Vagina (tissue), 2 donors: Measurements from ENCODE around the gene CENPF. TPM values are rescaled to one million over a fixed set of nuclear protein-coding genes. Genes with fewer than 3 reads are reported as not detected.

Experiments
- DNase-seq, 2 donors: peaks; one replicate each; pipeline ENCODE4 v3.0.0-alpha.2; 2017; ENCODE audit errors: extremely low spot score in 2 of 2
- H3K27ac ChIP-seq: fragments of 200-600 bp; sonication (generic); one replicate; pipeline ENCODE4 v1.5.1; 2019
- H3K27me3 ChIP-seq: fragments of 200-600 bp; sonication (generic); one replicate; pipeline ENCODE4 v1.5.1; 2019
- H3K36me3 ChIP-seq, 2 donors: fragments of 200-600 bp; sonication (generic); one replicate each; pipeline ENCODE4 v1.5.1; 2017 to 2019
- H3K4me1 ChIP-seq: fragments of 200-600 bp; sonication (generic); one replicate; pipeline ENCODE4 v1.5.1; 2019
- H3K4me3 ChIP-seq, 2 donors: fragments of 200-600 bp; sonication (generic); 1 replicate in 1 of 2; 2 replicates in 1 of 2; pipeline ENCODE4 v1.5.1; 2016 to 2019
- H3K9me3 ChIP-seq: fragments of 200-600 bp; sonication (generic); one replicate; pipeline ENCODE4 v1.5.1; 2019
- CTCF ChIP-seq, 3 experiments: fragments of 450-650 bp in 2 of 3; fragments of 200-600 bp in 1 of 3; sonication (generic) in 1 of 3; IDR thresholded peaks; one replicate each; pipeline ENCODE4 v1.5.1; 2017 to 2019; ENCODE audit warnings: antibody characterized with exemption in 3 of 3, mild to moderate bottlenecking in 2 of 3, moderate library complexity in 2 of 3
- POLR2A ChIP-seq, 2 donors: fragments of 450-650 bp; IDR thresholded peaks; one replicate each; pipeline ENCODE4 v1.6.1; 2017; ENCODE audit warnings: antibody characterized with exemption in 2 of 2, mild to moderate bottlenecking in 2 of 2, moderate library complexity in 2 of 2
- POLR2AphosphoS5 ChIP-seq, 2 donors: sonication (generic); formaldehyde crosslinking; IDR thresholded peaks; one replicate each; pipeline ENCODE4 v1.9.0; 2017; ENCODE audit warnings: antibody characterized with exemption in 2 of 2, mild to moderate bottlenecking in 2 of 2, low read depth in 1 of 2; ENCODE audit not compliant: insufficient read depth in 1 of 2
- intact Hi-C: fragments of 100-400 bp; cut with DNase I; formaldehyde crosslinking; loops from one replicate; pipeline ENCODE4 v1.15.1; 2023
- total RNA-seq: library from RNA; depleted of rRNA; stranded (reverse); fragments of >200 nt; gene quantifications from one replicate; pipeline ENCODE4 v1.2.3, GENCODE V29; 2016

CENPF gene
- total RNA-seq, 1 donor from 2014 or later, result 6.4 TPM

- Histone ChIP-seq H3K27ac (no peak overlapping the region), H3K27me3 (no peaks in the 10 kb centered on the region), H3K4me3 (no peak overlapping the region), H3K9me3 (no peaks in the 10 kb centered on the region), H3K4me1 (no peaks in the 10 kb centered on the region), H3K36me3 (no peaks in the 10 kb centered on the region)
- no peak for DNase-seq
- TF ChIP-seq POLR2A (IDR thresholded peaks at IDR 0.05) (no peak), CTCF (IDR thresholded peaks at IDR 0.05) (no peak), POLR2AphosphoS5 (IDR thresholded peaks at IDR 0.05; ENCODE audit: insufficient read depth in 1 of 2, low read depth in 1 of 2) (no peak)
- intact Hi-C loops, result no loop called here
Measured at GRCh38 chr1:214645712-214646111, 42.7 kb downstream of the CENPF start.

GRCh38 chr1:214648801-214649200, 45.8 kb downstream of the CENPF start:
- Histone ChIP-seq H3K4me3 (no peak overlapping the region), H3K4me1 (no peaks in the 10 kb centered on the region), H3K36me3 (no peaks in the 10 kb centered on the region), H3K27me3 (no peaks in the 10 kb centered on the region), H3K9me3 (no peaks in the 10 kb centered on the region), H3K27ac (no peak overlapping the region)
- DNase-seq, result no peak
- intact Hi-C loops, result no loop called here
- no peak for TF ChIP-seq POLR2A (IDR thresholded peaks at IDR 0.05)
- no peak for TF ChIP-seq CTCF (IDR thresholded peaks at IDR 0.05)
- TF ChIP-seq POLR2AphosphoS5 (IDR thresholded peaks at IDR 0.05; ENCODE audit: insufficient read depth in 1 of 2, low read depth in 1 of 2), result no peak

- TF ChIP-seq POLR2AphosphoS5 (IDR thresholded peaks at IDR 0.05; ENCODE audit: insufficient read depth in 1 of 2, low read depth in 1 of 2) (no peak), CTCF (IDR thresholded peaks at IDR 0.05) (no peak), POLR2A (IDR thresholded peaks at IDR 0.05) (no peak)
- intact Hi-C loops, result no loop called here
Measured at GRCh38 chr1:214649607-214650006, 46.6 kb downstream of the CENPF start.

GRCh38 chr1:214650664-214651063, 47.7 kb downstream of the CENPF start:
- no peaks in the 10 kb centered on the region for H3K27me3 ChIP-seq
- intact Hi-C loops, result no loop called here
- H3K36me3 ChIP-seq, result no peaks in the 10 kb centered on the region
- DNase-seq, result no peak
- no peaks in the 10 kb centered on the region for H3K9me3 ChIP-seq
- H3K27ac ChIP-seq, result no peak overlapping the region
- no peak for TF ChIP-seq POLR2A (IDR thresholded peaks at IDR 0.05)
- TF ChIP-seq POLR2AphosphoS5 (IDR thresholded peaks at IDR 0.05; ENCODE audit: insufficient read depth in 1 of 2, low read depth in 1 of 2), result no peak
- TF ChIP-seq CTCF (IDR thresholded peaks at IDR 0.05), result no peak
- no peak overlapping the region for H3K4me3 ChIP-seq
- no peaks in the 10 kb centered on the region for H3K4me1 ChIP-seq

More at GRCh38 chr1:214649607-214650006, 46.6 kb downstream of the CENPF start:
- Histone ChIP-seq H3K27me3 (no peaks in the 10 kb centered on the region), H3K36me3 (no peaks in the 10 kb centered on the region), H3K4me3 (no peak overlapping the region), H3K9me3 (no peaks in the 10 kb centered on the region), H3K27ac (no peak overlapping the region), H3K4me1 (no peaks in the 10 kb centered on the region)
- DNase-seq, result no peak

- Histone ChIP-seq H3K36me3 (no peaks in the 10 kb centered on the region), H3K4me3 (no peak overlapping the region), H3K4me1 (no peaks in the 10 kb centered on the region), H3K27ac (no peak overlapping the region), H3K9me3 (no peaks in the 10 kb centered on the region), H3K27me3 (no peaks in the 10 kb centered on the region)
- no peak for TF ChIP-seq CTCF (IDR thresholded peaks at IDR 0.05)
- no peak for TF ChIP-seq POLR2AphosphoS5 (IDR thresholded peaks at IDR 0.05; ENCODE audit: insufficient read depth in 1 of 2, low read depth in 1 of 2)
- TF ChIP-seq POLR2A (IDR thresholded peaks at IDR 0.05), result no peak
- intact Hi-C loops, result no loop called here
- no peak for DNase-seq
Measured at GRCh38 chr1:214657299-214657698, 54.3 kb downstream of the CENPF start.
